ENCODE measurements around the gene TRANK1.

- TF ChIP-seq ZNF565 (CRISPR knock-in tag; conservative IDR thresholded peaks at IDR 0.05; ENCODE audit: low read depth): no peak
- TF ChIP-seq RARB (CRISPR knock-in tag; IDR thresholded peaks at IDR 0.05): no peak
- TF ChIP-seq PATZ1 (CRISPR knock-in tag; IDR thresholded peaks at IDR 0.05; ENCODE audit: borderline replicate concordance): no peak
- TF ChIP-seq ZC3H10 (CRISPR knock-in tag; IDR thresholded peaks at IDR 0.05): no peak
Observed at GRCh38 chr3:36942638-36943248, 2.1 kb downstream of the TRANK1 start.

All from SK-N-SH treated with all-trans-retinoic acid at 6 μM for 48 hours (cell line).